Activated T-helper 9 cell treated with anti-CD3 and anti-CD28 coated beads, Interleukin-2, amount 50 U/mL, for 16 hours (primary cell): Measurements from ENCODE around the gene MXRA7.
A peak's percentile ranks its signal among the peaks of the same experiment; 100 is the strongest.
"Not testable (repeated sequence)": the region's sequence is repeated elsewhere in the genome, so short reads cannot be mapped to it uniquely, and the experiment has no call there.

Experiments used
- DNase-seq: peaks from one replicate; pipeline ENCODE4 v3.0.0-alpha.2; 2020; ENCODE audit warnings: low read depth

The MXRA7 gene

GRCh38 chr17:76735586-76736348 is 25.0 kb upstream of the MXRA7 start:
- no peak for DNase-seq

GRCh38 chr17:76735006-76735405 is 24.2 kb upstream of the MXRA7 start:
- DNase-seq = no peak

GRCh38 chr17:76734080-76734840 is 23.5 kb upstream of the MXRA7 start:
- no peak for DNase-seq

GRCh38 chr17:76733618-76733957 is 22.8 kb upstream of the MXRA7 start:
- DNase-seq = no peak

GRCh38 chr17:76732734-76733617 is 22.2 kb upstream of the MXRA7 start:
- no peak for DNase-seq

- not testable (repeated sequence) for DNase-seq
These were observed 21.3 kb upstream of the MXRA7 start for GRCh38 chr17:76731800-76732733.

- DNase-seq = no peak
These were observed 17.1 kb upstream of the MXRA7 start for GRCh38 chr17:76727745-76728456.

GRCh38 chr17:76726776-76727718 is 16.3 kb upstream of the MXRA7 start, which contains the start of gene METTL23:
TSS of gene METTL23 (plus strand) at chr17:76726839. CDS start at chr17:76729711, 2,872 bp downstream.
- peak; percentile 70 for DNase-seq

- peak; percentile 93 for DNase-seq
These were observed 15.5 kb upstream of the MXRA7 start, which contains the start of gene JMJD6 for GRCh38 chr17:76726231-76726775. TSS of gene JMJD6 (minus strand) at chr17:76726606. CDS start at chr17:76726475, 131 bp downstream.

GRCh38 chr17:76725580-76726230 is 14.9 kb upstream of the MXRA7 start:
- DNase-seq = peak; percentile 67

GRCh38 chr17:76723812-76724211 is 13.0 kb upstream of the MXRA7 start:
- DNase-seq = no peak

GRCh38 chr17:76722977-76723376 is 12.2 kb upstream of the MXRA7 start:
- not testable (repeated sequence) for DNase-seq

- no peak for DNase-seq
These were observed 11.5 kb upstream of the MXRA7 start for GRCh38 chr17:76722279-76722678.

GRCh38 chr17:76721463-76721862 is 10.7 kb upstream of the MXRA7 start:
- no peak for DNase-seq

- no peak for DNase-seq
These were observed 10.2 kb upstream of the MXRA7 start for GRCh38 chr17:76720941-76721340.

GRCh38 chr17:76720211-76720610 is 9.4 kb upstream of the MXRA7 start:
- DNase-seq = no peak

- no peak for DNase-seq
These were observed 7.8 kb upstream of the MXRA7 start for GRCh38 chr17:76718516-76718915.

GRCh38 chr17:76716839-76717215 is 6.1 kb upstream of the MXRA7 start:
- no peak for DNase-seq
